Stomach (tissue), 4 donors: ENCODE measurements around the gene PDE8B.

Experiments
- EP300 ChIP-seq: sonication (generic); formaldehyde crosslinking; IDR thresholded peaks from one replicate; pipeline ENCODE4 v1.6.1; 2017; ENCODE audit warnings: antibody characterized with exemption
- POLR2A ChIP-seq, 4 donors: fragments of 450-650 bp; IDR thresholded peaks; one replicate each; pipeline ENCODE4 v1.6.1; 2016; ENCODE audit warnings: antibody characterized with exemption in 4 of 4, control low read depth in 2 of 4, mild to moderate bottlenecking in 1 of 4, moderate library complexity in 1 of 4
- POLR2AphosphoS5 ChIP-seq, 3 donors: sonication (generic); formaldehyde crosslinking; IDR thresholded peaks; one replicate each; pipeline ENCODE4 v1.6.1; 2016; ENCODE audit warnings: antibody characterized with exemption in 3 of 3
- TF ChIP-seq, protein P1 (sequence below), 7 experiments: fragments of 450-650 bp in 4 of 7; fragments of 200-600 bp in 3 of 7; sonication (generic) in 3 of 7; IDR thresholded peaks; one replicate each; pipeline ENCODE4 v1.5.1; 2016 to 2019; ENCODE audit warnings: antibody characterized with exemption in 7 of 7, control low read depth in 2 of 7, mild to moderate bottlenecking in 1 of 7

DNA sequence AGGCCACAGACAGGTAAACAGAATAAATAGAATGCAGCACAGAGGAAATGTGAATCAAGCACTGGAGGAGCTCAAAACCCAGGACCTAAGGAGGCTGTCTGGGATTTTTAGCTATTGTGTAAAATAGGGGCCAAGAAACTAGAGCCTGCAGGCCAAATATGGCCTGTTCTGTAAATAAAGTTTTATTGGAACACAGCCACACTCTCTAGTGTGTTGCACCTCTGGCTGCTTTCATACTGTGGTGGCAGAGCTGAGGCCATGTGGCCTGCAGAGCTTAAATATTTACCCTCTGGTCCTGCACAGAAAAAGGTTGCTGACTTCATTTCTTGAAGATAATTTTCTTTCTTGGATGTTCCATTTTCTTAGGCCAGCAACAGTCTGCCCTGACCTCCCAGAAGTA, 145.3 kb downstream of the PDE8B start:
- TF ChIP-seq, protein P1, sequence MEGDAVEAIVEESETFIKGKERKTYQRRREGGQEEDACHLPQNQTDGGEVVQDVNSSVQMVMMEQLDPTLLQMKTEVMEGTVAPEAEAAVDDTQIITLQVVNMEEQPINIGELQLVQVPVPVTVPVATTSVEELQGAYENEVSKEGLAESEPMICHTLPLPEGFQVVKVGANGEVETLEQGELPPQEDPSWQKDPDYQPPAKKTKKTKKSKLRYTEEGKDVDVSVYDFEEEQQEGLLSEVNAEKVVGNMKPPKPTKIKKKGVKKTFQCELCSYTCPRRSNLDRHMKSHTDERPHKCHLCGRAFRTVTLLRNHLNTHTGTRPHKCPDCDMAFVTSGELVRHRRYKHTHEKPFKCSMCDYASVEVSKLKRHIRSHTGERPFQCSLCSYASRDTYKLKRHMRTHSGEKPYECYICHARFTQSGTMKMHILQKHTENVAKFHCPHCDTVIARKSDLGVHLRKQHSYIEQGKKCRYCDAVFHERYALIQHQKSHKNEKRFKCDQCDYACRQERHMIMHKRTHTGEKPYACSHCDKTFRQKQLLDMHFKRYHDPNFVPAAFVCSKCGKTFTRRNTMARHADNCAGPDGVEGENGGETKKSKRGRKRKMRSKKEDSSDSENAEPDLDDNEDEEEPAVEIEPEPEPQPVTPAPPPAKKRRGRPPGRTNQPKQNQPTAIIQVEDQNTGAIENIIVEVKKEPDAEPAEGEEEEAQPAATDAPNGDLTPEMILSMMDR (IDR thresholded peaks at IDR 0.05), result no peak
- TF ChIP-seq POLR2AphosphoS5 (IDR thresholded peaks at IDR 0.05) (no peak), POLR2A (IDR thresholded peaks at IDR 0.05) (no peak), EP300 (no peak)
